ENCODE measurements around the gene PRELP.

Gene PRELP

DNA sequence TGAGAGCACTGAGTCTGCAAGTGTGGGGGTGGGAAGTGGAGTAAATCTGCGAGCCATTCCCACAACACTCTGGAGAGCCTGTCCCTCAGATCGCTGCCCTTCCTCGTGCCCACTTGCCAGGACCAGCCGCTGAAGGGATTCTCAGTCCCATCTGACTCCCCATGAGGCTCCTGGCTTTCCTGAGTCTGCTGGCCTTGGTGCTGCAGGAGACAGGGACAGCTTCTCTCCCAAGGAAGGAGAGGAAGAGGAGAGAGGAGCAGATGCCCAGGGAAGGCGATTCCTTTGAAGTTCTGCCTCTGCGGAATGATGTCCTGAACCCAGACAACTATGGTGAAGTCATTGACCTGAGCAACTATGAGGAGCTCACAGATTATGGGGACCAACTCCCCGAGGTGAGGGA, 20.2 kb downstream of the PRELP start:
- Histone ChIP-seq H3K27ac (replicated peaks; ENCODE audit: low read length) (no peak overlapping the region), H2AFZ (ENCODE audit: low read length) (no peak overlapping the region), H3K36me3 (replicated peaks in 1 of 2; ENCODE audit: control insufficient read depth in 2 of 2, insufficient read depth in 2 of 2, low read length in 2 of 2) (no peaks in the 10 kb centered on the region), H2AK5ac (ENCODE audit: low read depth, low read length) (no peak overlapping the region), H3K23ac (ENCODE audit: low read depth, low read length, poor library complexity) (no peak overlapping the region), H2BK12ac (ENCODE audit: low read length) (no peak overlapping the region), H3K4me1 (ENCODE audit: control insufficient read depth in 2 of 2, insufficient read depth in 1 of 2, low read depth in 1 of 2, low read length in 2 of 2) (peaks cover 0 to 12% of the 10 kb centered on the region in 2 donors), H3K18ac (ENCODE audit: low read length) (no peak overlapping the region), H3K14ac (ENCODE audit: low read length) (no peak overlapping the region), H4K91ac (ENCODE audit: low read depth, low read length, poor library complexity) (no peak overlapping the region), H3K79me1 (ENCODE audit: low read depth, low read length) (no peaks in the 10 kb centered on the region), H2BK120ac (ENCODE audit: low read depth, low read length) (no peak overlapping the region), H3K4me3 (ENCODE audit: low read length in 2 of 2) (no peak overlapping the region), H4K8ac (ENCODE audit: low read depth, low read length) (no peak overlapping the region), H3K4me2 (ENCODE audit: insufficient read depth, low read length, poor library complexity, severe bottlenecking) (no peak overlapping the region), H3K9me3 (replicated peaks in 1 of 2; ENCODE audit: control insufficient read depth in 2 of 2, insufficient read depth in 1 of 2, low read depth in 1 of 2, low read length in 2 of 2) (no peaks in the 10 kb centered on the region), H2BK5ac (ENCODE audit: low read length) (no peak overlapping the region), H3K4ac (ENCODE audit: low read length) (no peak overlapping the region), H2BK15ac (ENCODE audit: low read length) (no peak overlapping the region), H3K9ac (ENCODE audit: low read depth, low read length, poor library complexity) (no peak overlapping the region), H3K27me3 (ENCODE audit: control insufficient read depth in 3 of 3, insufficient read depth in 3 of 3, low read depth in 1 of 3, low read length in 3 of 3) (peaks cover 0 to 60% (median 0%) of the 10 kb centered on the region in 3 experiments)
- DNase-seq (ENCODE audit: low spot score), result no peak
- no CpG with 5 or more reads among the region's 7 CpGs for WGBS, 2 donors (ENCODE audit: extremely low coverage in 2 of 2, insufficient read length in 2 of 2, insufficient replicate concordance in 1 of 2)

DNA sequence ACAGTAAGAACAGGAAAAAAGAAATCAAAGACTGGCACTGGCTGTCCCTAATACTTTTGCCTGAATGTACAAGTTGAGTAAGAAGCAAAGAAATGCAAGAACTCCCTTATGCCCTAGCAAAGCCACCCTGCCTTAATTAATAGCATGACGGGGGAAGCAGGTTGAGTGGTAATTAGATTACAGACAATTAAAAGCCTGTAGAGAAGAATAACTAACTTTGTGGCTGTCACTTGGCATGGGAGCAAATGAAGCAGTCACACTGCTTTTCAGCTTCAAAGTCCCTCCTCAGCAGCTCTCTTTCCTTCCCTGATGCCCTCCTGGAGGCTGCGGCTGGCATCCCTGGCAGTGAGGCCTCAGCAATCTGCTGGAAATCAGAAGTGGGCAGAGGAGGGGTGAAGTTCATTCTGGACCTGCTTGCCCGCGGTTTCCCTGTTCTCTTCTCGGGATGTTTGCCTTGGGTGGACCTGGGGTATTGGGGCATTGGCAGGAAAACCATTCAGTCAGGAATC, 21.7 kb downstream of the PRELP start:
- no peak overlapping the region for H2AK5ac ChIP-seq (ENCODE audit: low read depth, low read length)
- no peak overlapping the region for H3K4me2 ChIP-seq (ENCODE audit: insufficient read depth, low read length, poor library complexity, severe bottlenecking)
- no peaks in the 10 kb centered on the region for H3K79me1 ChIP-seq (ENCODE audit: low read depth, low read length)
- peaks cover 0 to 2% of the 10 kb centered on the region in 2 donors for H3K4me1 ChIP-seq (ENCODE audit: control insufficient read depth in 2 of 2, insufficient read depth in 1 of 2, low read depth in 1 of 2, low read length in 2 of 2)
- H4K91ac ChIP-seq (ENCODE audit: low read depth, low read length, poor library complexity), result no peak overlapping the region
- H3K4ac ChIP-seq (ENCODE audit: low read length), result no peak overlapping the region
- no peak overlapping the region for H2AFZ ChIP-seq (ENCODE audit: low read length)
- no peak overlapping the region for H3K14ac ChIP-seq (ENCODE audit: low read length)
- no peak overlapping the region for H3K27ac ChIP-seq (replicated peaks; ENCODE audit: low read length)
- no peaks in the 10 kb centered on the region for H3K9me3 ChIP-seq (replicated peaks in 1 of 2; ENCODE audit: control insufficient read depth in 2 of 2, insufficient read depth in 1 of 2, low read depth in 1 of 2, low read length in 2 of 2)
- H3K23ac ChIP-seq (ENCODE audit: low read depth, low read length, poor library complexity), result no peak overlapping the region
- no peak overlapping the region for H3K18ac ChIP-seq (ENCODE audit: low read length)
- H2BK15ac ChIP-seq (ENCODE audit: low read length), result no peak overlapping the region
- no peak overlapping the region for H4K8ac ChIP-seq (ENCODE audit: low read depth, low read length)
- no CpG with 5 or more reads among the region's 5 CpGs for WGBS, 2 donors (ENCODE audit: extremely low coverage in 2 of 2, insufficient read length in 2 of 2, insufficient replicate concordance in 1 of 2)
- no peak overlapping the region for H3K9ac ChIP-seq (ENCODE audit: low read depth, low read length, poor library complexity)
- no peaks in the 10 kb centered on the region for H3K36me3 ChIP-seq (replicated peaks in 1 of 2; ENCODE audit: control insufficient read depth in 2 of 2, insufficient read depth in 2 of 2, low read length in 2 of 2)
- peaks cover 0 to 49% (median 0%) of the 10 kb centered on the region in 3 experiments for H3K27me3 ChIP-seq (ENCODE audit: control insufficient read depth in 3 of 3, insufficient read depth in 3 of 3, low read depth in 1 of 3, low read length in 3 of 3)
- no peak for DNase-seq (ENCODE audit: low spot score)
- H2BK5ac ChIP-seq (ENCODE audit: low read length), result no peak overlapping the region
- H2BK120ac ChIP-seq (ENCODE audit: low read depth, low read length), result no peak overlapping the region
- H3K4me3 ChIP-seq (ENCODE audit: low read length in 2 of 2), result no peak overlapping the region
- H2BK12ac ChIP-seq (ENCODE audit: low read length), result peak overlapping the region; percentile 67

DNA sequence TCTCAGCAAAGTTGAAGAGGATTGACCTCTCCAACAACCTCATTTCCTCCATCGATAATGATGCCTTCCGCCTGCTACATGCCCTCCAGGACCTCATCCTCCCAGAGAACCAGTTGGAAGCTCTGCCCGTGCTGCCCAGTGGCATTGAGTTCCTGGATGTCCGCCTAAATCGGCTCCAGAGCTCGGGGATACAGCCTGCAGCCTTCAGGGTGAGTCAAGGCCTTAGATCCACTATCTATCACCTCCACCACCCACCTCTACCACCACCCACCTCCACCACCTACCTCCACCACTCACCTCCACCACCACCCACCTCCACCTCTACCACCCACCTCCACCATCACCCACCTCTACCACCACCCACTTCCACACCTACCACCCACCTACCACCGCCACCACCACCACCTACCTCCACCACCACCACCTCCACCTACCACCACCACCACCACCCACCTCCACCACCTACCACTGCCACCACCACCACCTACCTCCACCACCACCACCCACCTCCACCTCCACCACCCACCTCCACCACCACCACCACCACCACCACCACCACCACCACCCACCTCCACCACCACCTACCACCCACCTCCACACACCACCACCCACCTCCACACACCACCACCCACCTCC, 24.2 kb downstream of the PRELP start:
- no peaks in the 10 kb centered on the region for H3K36me3 ChIP-seq (replicated peaks in 1 of 2; ENCODE audit: control insufficient read depth in 2 of 2, insufficient read depth in 2 of 2, low read length in 2 of 2)
- H2BK15ac ChIP-seq (ENCODE audit: low read length), result no peak overlapping the region
- H3K18ac ChIP-seq (ENCODE audit: low read length), result no peak overlapping the region
- no peak overlapping the region for H2BK5ac ChIP-seq (ENCODE audit: low read length)
- no peak overlapping the region for H4K8ac ChIP-seq (ENCODE audit: low read depth, low read length)
- no peaks in the 10 kb centered on the region for H3K79me1 ChIP-seq (ENCODE audit: low read depth, low read length)
- no peak overlapping the region for H3K23ac ChIP-seq (ENCODE audit: low read depth, low read length, poor library complexity)
- H2AFZ ChIP-seq (ENCODE audit: low read length), result no peak overlapping the region
- no peak overlapping the region for H3K9ac ChIP-seq (ENCODE audit: low read depth, low read length, poor library complexity)
- H3K4me2 ChIP-seq (ENCODE audit: insufficient read depth, low read length, poor library complexity, severe bottlenecking), result no peak overlapping the region
- no CpG with 5 or more reads among the region's 7 CpGs for WGBS, 2 donors (ENCODE audit: extremely low coverage in 2 of 2, insufficient read length in 2 of 2, insufficient replicate concordance in 1 of 2)
- H2BK120ac ChIP-seq (ENCODE audit: low read depth, low read length), result no peak overlapping the region
- H3K9me3 ChIP-seq (replicated peaks in 1 of 2; ENCODE audit: control insufficient read depth in 2 of 2, insufficient read depth in 1 of 2, low read depth in 1 of 2, low read length in 2 of 2), result no peaks in the 10 kb centered on the region
- no peak overlapping the region for H2BK12ac ChIP-seq (ENCODE audit: low read length)
- no peak overlapping the region for H3K14ac ChIP-seq (ENCODE audit: low read length)
- no peak for DNase-seq (ENCODE audit: low spot score)
- no peak overlapping the region for H3K27ac ChIP-seq (replicated peaks; ENCODE audit: low read length)
- H3K4me3 ChIP-seq (ENCODE audit: low read length in 2 of 2), result no peak overlapping the region
- H3K4me1 ChIP-seq (ENCODE audit: control insufficient read depth in 2 of 2, insufficient read depth in 1 of 2, low read depth in 1 of 2, low read length in 2 of 2), result no peaks in the 10 kb centered on the region
- H2AK5ac ChIP-seq (ENCODE audit: low read depth, low read length), result no peak overlapping the region
- no peak overlapping the region for H3K4ac ChIP-seq (ENCODE audit: low read length)
- no peak overlapping the region for H4K91ac ChIP-seq (ENCODE audit: low read depth, low read length, poor library complexity)
- H3K27me3 ChIP-seq (ENCODE audit: control insufficient read depth in 3 of 3, insufficient read depth in 3 of 3, low read depth in 1 of 3, low read length in 3 of 3), result peaks cover 0 to 40% (median 0%) of the 10 kb centered on the region in 3 experiments

DNA sequence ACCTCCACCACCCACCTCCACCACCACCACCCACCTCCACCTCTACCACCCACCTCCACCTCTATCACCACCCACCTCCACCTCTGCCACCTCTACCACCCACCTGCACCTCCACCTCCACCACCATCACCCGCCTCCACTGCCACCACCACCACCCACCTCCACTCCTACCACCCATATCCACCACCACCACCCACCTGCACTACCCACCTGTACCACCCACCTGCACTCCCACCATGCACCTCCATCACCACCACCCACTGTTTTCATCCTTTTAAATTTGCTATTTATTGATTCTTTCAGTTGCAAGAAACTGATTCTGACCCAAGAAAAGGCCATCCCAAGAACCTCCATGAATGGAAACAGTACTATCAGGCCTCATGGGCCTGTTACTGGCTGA, 24.7 kb downstream of the PRELP start:
- Histone ChIP-seq H3K18ac (ENCODE audit: low read length) (no peak overlapping the region), H3K23ac (ENCODE audit: low read depth, low read length, poor library complexity) (no peak overlapping the region), H2BK15ac (ENCODE audit: low read length) (no peak overlapping the region), H3K4me1 (ENCODE audit: control insufficient read depth in 2 of 2, insufficient read depth in 1 of 2, low read depth in 1 of 2, low read length in 2 of 2) (no peaks in the 10 kb centered on the region), H3K4me3 (ENCODE audit: low read length in 2 of 2) (no peak overlapping the region), H3K4ac (ENCODE audit: low read length) (no peak overlapping the region), H3K27me3 (ENCODE audit: control insufficient read depth in 3 of 3, insufficient read depth in 3 of 3, low read depth in 1 of 3, low read length in 3 of 3) (peaks cover 0 to 40% (median 0%) of the 10 kb centered on the region in 3 experiments), H3K9me3 (replicated peaks in 1 of 2; ENCODE audit: control insufficient read depth in 2 of 2, insufficient read depth in 1 of 2, low read depth in 1 of 2, low read length in 2 of 2) (no peaks in the 10 kb centered on the region), H3K14ac (ENCODE audit: low read length) (no peak overlapping the region), H3K27ac (replicated peaks; ENCODE audit: low read length) (no peak overlapping the region), H3K79me1 (ENCODE audit: low read depth, low read length) (no peaks in the 10 kb centered on the region), H3K9ac (ENCODE audit: low read depth, low read length, poor library complexity) (no peak overlapping the region), H3K4me2 (ENCODE audit: insufficient read depth, low read length, poor library complexity, severe bottlenecking) (no peak overlapping the region), H3K36me3 (replicated peaks in 1 of 2; ENCODE audit: control insufficient read depth in 2 of 2, insufficient read depth in 2 of 2, low read length in 2 of 2) (no peaks in the 10 kb centered on the region), H2BK5ac (ENCODE audit: low read length) (no peak overlapping the region), H4K91ac (ENCODE audit: low read depth, low read length, poor library complexity) (no peak overlapping the region), H2BK12ac (ENCODE audit: low read length) (no peak overlapping the region), H4K8ac (ENCODE audit: low read depth, low read length) (no peak overlapping the region), H2AK5ac (ENCODE audit: low read depth, low read length) (no peak overlapping the region), H2AFZ (ENCODE audit: low read length) (no peak overlapping the region), H2BK120ac (ENCODE audit: low read depth, low read length) (no peak overlapping the region)
- no peak for DNase-seq (ENCODE audit: low spot score)
- no CpG with 5 or more reads among the region's 1 CpG for WGBS, 2 donors (ENCODE audit: extremely low coverage in 2 of 2, insufficient read length in 2 of 2, insufficient replicate concordance in 1 of 2)

Data from neuronal stem cell (in vitro differentiated cells).